H1 (cell line): Measurements from ENCODE around the gene PARD6A. TPM values are rescaled to one million over a fixed set of nuclear protein-coding genes. Genes with fewer than 3 reads are reported as not detected.

Experiments
- CTCF ChIA-PET: fragments of 300-600 bp; sonication (Branson Sonifier 250); formaldehyde crosslinking; loops from one replicate; lab custom pipeline; 2021; ENCODE audit not compliant: partially characterized antibody; lab: Charles Lee
- POLR2A ChIA-PET: fragments of 300-600 bp; sonication (Branson Sonifier 250); formaldehyde crosslinking; loops from one replicate; lab custom pipeline; 2021; ENCODE audit warnings: inconsistent platforms; ENCODE audit not compliant: partially characterized antibody; lab: Charles Lee
- DNase-seq, 2 experiments: peaks; one replicate each; pipeline versions ENCODE4 v3.0.0 to v3.0.0-alpha.2; 2010 to 2022; ENCODE audit warnings: low spot score in 2 of 2, low read depth in 1 of 2, mixed read lengths in 1 of 2
- FAIRE-seq: peaks from 2 replicates; lab custom pipeline; 2011; peaks lifted over from hg19 to GRCh38; lab: Jason Lieb, UNC
- H2AFZ ChIP-seq: 2 replicates; pipeline ENCODE4 v1.8.1; 2012; ENCODE audit warnings: low read length, inconsistent platforms
- H2AK5ac ChIP-seq: 2 replicates; pipeline ENCODE4 v1.6.1; 2013; ENCODE audit warnings: low read depth, low read length
- H2BK120ac ChIP-seq: replicated peaks from 2 replicates; pipeline ENCODE3; 2013; ENCODE audit warnings: low read depth, low read length, inconsistent platforms
- H2BK12ac ChIP-seq: 2 replicates; pipeline ENCODE4 v1.6.1; 2013; ENCODE audit warnings: low read depth, low read length
- H2BK15ac ChIP-seq: 2 replicates; pipeline ENCODE4 v1.6.1; 2013; ENCODE audit warnings: low read length
- H2BK20ac ChIP-seq: 2 replicates; pipeline ENCODE4 v1.6.1; 2013; ENCODE audit warnings: low read length
- H2BK5ac ChIP-seq: 2 replicates; pipeline ENCODE4 v1.6.1; 2013; ENCODE audit warnings: low read depth, low read length
- H3K14ac ChIP-seq: 2 replicates; pipeline ENCODE4 v1.6.1; 2013; ENCODE audit warnings: inconsistent platforms; ENCODE audit not compliant: insufficient read length
- H3K18ac ChIP-seq: 2 replicates; pipeline ENCODE4 v1.6.1; 2013; ENCODE audit warnings: low read length; ENCODE audit errors: extremely low read depth
- H3K23ac ChIP-seq: 2 replicates; pipeline ENCODE4 v1.6.1; 2013; ENCODE audit warnings: inconsistent platforms; ENCODE audit not compliant: insufficient read length
- H3K23me2 ChIP-seq: 2 replicates; pipeline ENCODE4 v1.6.1; 2013; ENCODE audit warnings: low read depth, low read length
- H3K27ac ChIP-seq: 2 replicates; pipeline ENCODE4 v1.6.1; 2011; ENCODE audit warnings: low read depth, low read length, inconsistent platforms
- H3K27me3 ChIP-seq, 4 experiments: replicated peaks in 1 of 4; 1 replicate in 1 of 4; 2 replicates in 3 of 4; pipeline versions ENCODE4 v1.6.1 to v1.8.1; 2011 to 2013; ENCODE audit warnings: low read length in 3 of 4, mild to moderate bottlenecking in 3 of 4, inconsistent platforms in 2 of 4, mixed read lengths in 2 of 4, moderate library complexity in 1 of 4; ENCODE audit not compliant: control insufficient read depth in 3 of 4, insufficient read depth in 3 of 4; ENCODE audit errors: extremely low read depth in 1 of 4
- H3K36me3 ChIP-seq, 4 experiments: 2 replicates each; pipeline versions ENCODE4 v1.6.1 to v1.8.1; 2011 to 2013; ENCODE audit warnings: mild to moderate bottlenecking in 4 of 4, low read length in 3 of 4, moderate library complexity in 2 of 4, control low read depth in 1 of 4, inconsistent platforms in 1 of 4; ENCODE audit not compliant: insufficient read depth in 4 of 4, control insufficient read depth in 2 of 4
- H3K4ac ChIP-seq: replicated peaks from 2 replicates; pipeline ENCODE3; 2013; ENCODE audit warnings: low read length, low read depth, mixed read lengths, inconsistent platforms; ENCODE audit not compliant: insufficient read length
- H3K4me1 ChIP-seq, 4 experiments: replicated peaks in 1 of 4; 1 replicate in 1 of 4; 2 replicates in 3 of 4; pipeline versions ENCODE4 v1.6.1 to v1.8.1; 2011 to 2013; ENCODE audit warnings: low read length in 3 of 4, inconsistent platforms in 2 of 4, mixed read lengths in 1 of 4; ENCODE audit not compliant: insufficient read depth in 4 of 4, control insufficient read depth in 3 of 4
- H3K4me2 ChIP-seq, 2 experiments: 2 replicates each; pipeline versions ENCODE4 v1.6.1 to v1.8.1; 2011 to 2013; ENCODE audit warnings: low read depth in 2 of 2, low read length in 2 of 2, control low read depth in 1 of 2, inconsistent platforms in 1 of 2, mild to moderate bottlenecking in 1 of 2; ENCODE audit not compliant: insufficient read depth in 1 of 2
- H3K4me3 ChIP-seq, 4 experiments: fragments of 200-600, 300-600 bp in 1 of 4; sonication (generic), shearing (Covaris generic), sonication (Bioruptor Twin) in 1 of 4; 2 replicates each; pipeline versions ENCODE4 v1.5.1 to v1.8.1; 2011 to 2016; ENCODE audit warnings: low read length in 4 of 4, low read depth in 3 of 4, control low read depth in 2 of 4, inconsistent platforms in 2 of 4, mild to moderate bottlenecking in 2 of 4, mixed read lengths in 1 of 4, moderate library complexity in 1 of 4; ENCODE audit not compliant: insufficient read depth in 2 of 4; ENCODE audit errors: extremely low read depth in 1 of 4
- H3K56ac ChIP-seq: replicated peaks from 2 replicates; pipeline ENCODE3; 2013; ENCODE audit warnings: low read depth, mild to moderate bottlenecking, mixed read lengths, low read length, inconsistent platforms; ENCODE audit not compliant: insufficient read length
- H3K79me1 ChIP-seq: 2 replicates; pipeline ENCODE4 v1.6.1; 2013; ENCODE audit warnings: low read depth, low read length, control low read depth
- H3K79me2 ChIP-seq, 2 experiments: 2 replicates each; pipeline versions ENCODE4 v1.6.1 to v1.8.1; 2012 to 2013; ENCODE audit warnings: low read length in 2 of 2, mild to moderate bottlenecking in 2 of 2, inconsistent platforms in 1 of 2; ENCODE audit not compliant: insufficient read depth in 2 of 2, control insufficient read depth in 1 of 2
- H3K9ac ChIP-seq, 4 experiments: replicated peaks in 1 of 4; 1 replicate in 1 of 4; 2 replicates in 3 of 4; pipeline versions ENCODE4 v1.6.1 to v1.8.1; 2011 to 2013; ENCODE audit warnings: low read depth in 3 of 4, low read length in 3 of 4, control low read depth in 2 of 4, mild to moderate bottlenecking in 2 of 4, moderate library complexity in 2 of 4, inconsistent platforms in 1 of 4; ENCODE audit errors: extremely low read depth in 1 of 4
- H3K9me3 ChIP-seq, 2 experiments: 2 replicates each; pipeline versions ENCODE4 v1.6.1 to v1.8.1; 2012 to 2013; ENCODE audit warnings: mild to moderate bottlenecking in 2 of 2, moderate library complexity in 2 of 2, control low read depth in 1 of 2, inconsistent platforms in 1 of 2, low read depth in 1 of 2, low read length in 1 of 2, mixed read lengths in 1 of 2; ENCODE audit not compliant: insufficient read depth in 2 of 2
- H4K20me1 ChIP-seq, 2 experiments: replicated peaks in 1 of 2; 2 replicates each; pipeline versions ENCODE3 to v1.8.1; 2011 to 2013; ENCODE audit warnings: inconsistent platforms in 2 of 2, low read length in 2 of 2, mild to moderate bottlenecking in 1 of 2; ENCODE audit not compliant: insufficient read depth in 2 of 2, control insufficient read depth in 1 of 2
- H4K5ac ChIP-seq: 2 replicates; pipeline ENCODE4 v1.6.1; 2013; ENCODE audit warnings: low read length, low read depth, mixed read lengths, inconsistent platforms; ENCODE audit not compliant: insufficient read length
- H4K8ac ChIP-seq: 2 replicates; pipeline ENCODE4 v1.8.0; 2013; ENCODE audit warnings: mild to moderate bottlenecking, moderate library complexity, low read length, inconsistent platforms; ENCODE audit not compliant: insufficient read depth; ENCODE audit errors: extremely low read depth
- H4K91ac ChIP-seq: replicated peaks from 2 replicates; pipeline ENCODE3; 2013; ENCODE audit warnings: low read length, mixed read lengths, inconsistent platforms; ENCODE audit not compliant: insufficient read length
- CTBP2 ChIP-seq: IDR thresholded peaks from 2 replicates; pipeline ENCODE4 v1.7.0; 2011; ENCODE audit warnings: borderline replicate concordance, mild to moderate bottlenecking, moderate library complexity, mixed read lengths, low read length; ENCODE audit not compliant: insufficient read depth, insufficient read length
- EZH2 ChIP-seq: fragments of 200-600 bp; sonication (generic); IDR thresholded peaks from 2 replicates; pipeline ENCODE4 v1.7.1; 2012; ENCODE audit warnings: low read depth, mild to moderate bottlenecking, moderate library complexity, low read length, inconsistent platforms; ENCODE audit not compliant: severe bottlenecking
- JUN ChIP-seq: IDR thresholded peaks from 2 replicates; pipeline ENCODE4 v1.6.1; 2011; ENCODE audit warnings: low read depth, mild to moderate bottlenecking, improper control_type of control experiment, low read length
- KDM1A ChIP-seq: fragments of 200-600, 300-600 bp; sonication (generic); IDR thresholded peaks from 2 replicates; pipeline ENCODE4 v1.7.1; 2016; ENCODE audit warnings: mild to moderate bottlenecking, low read length, borderline replicate concordance
- MAFK ChIP-seq: IDR thresholded peaks from 2 replicates; pipeline ENCODE4 v1.6.1; 2012; ENCODE audit warnings: low read depth, mild to moderate bottlenecking, improper control_type of control experiment, low read length
- RXRA ChIP-seq: IDR thresholded peaks from 2 replicates; pipeline ENCODE4 v1.6.1; 2011; ENCODE audit warnings: low read depth, mild to moderate bottlenecking, low read length, moderate library complexity; ENCODE audit not compliant: insufficient read depth
- SAP30 ChIP-seq: fragments of 300-600 bp; sonication (generic); IDR thresholded peaks from 2 replicates; pipeline ENCODE4 v1.7.1; 2012; ENCODE audit warnings: low read length, moderate library complexity, mild to moderate bottlenecking, inconsistent platforms; ENCODE audit not compliant: insufficient read depth, insufficient replicate concordance
- SP2 ChIP-seq: IDR thresholded peaks from 2 replicates; pipeline ENCODE4 v1.6.1; 2012; ENCODE audit warnings: mild to moderate bottlenecking, low read length, inconsistent platforms
- SP4 ChIP-seq: IDR thresholded peaks from 2 replicates; pipeline ENCODE4 v1.6.1; 2012; ENCODE audit warnings: low read length, inconsistent platforms
- TAF1 ChIP-seq: IDR thresholded peaks from 2 replicates; pipeline ENCODE4 v1.6.1; 2011; ENCODE audit warnings: mild to moderate bottlenecking, low read depth, low read length
- TBP ChIP-seq: IDR thresholded peaks from 2 replicates; pipeline ENCODE4 v1.6.1; 2011; ENCODE audit warnings: low read depth, low read length, improper control_type of control experiment
- TCF12 ChIP-seq: IDR thresholded peaks from 2 replicates; pipeline ENCODE4 v1.6.1; 2011; ENCODE audit warnings: low read depth, mild to moderate bottlenecking, low read length
- WGBS, 2 experiments: shearing (Covaris generic) in 1 of 2; methylation state at CpG; one replicate each; pipeline versions ENCODE4 v1.1.6 to v1.1.7; 2013 to 2015; ENCODE audit warnings: low lambda C conversion rate in 2 of 2, mixed read lengths in 2 of 2, inconsistent platforms in 1 of 2, low coverage in 1 of 2, missing lambda C conversion rate in 1 of 2; ENCODE audit not compliant: insufficient replicate concordance in 2 of 2, insufficient coverage in 1 of 2, insufficient read length in 1 of 2; ENCODE audit errors: extremely low coverage in 1 of 2, missing lambda C conversion rate in 1 of 2; 5-methylcytosine and 5-hydroxymethylcytosine counted together
- polyA plus RNA-seq, 7 experiments: library from polyadenylated mRNA; depleted of rRNA in 3 of 7; stranded (reverse) in 5 of 7; unstranded in 2 of 7; fragments of >200 nt in 5 of 7; fragments of 200-250 nt in 2 of 7; gene quantifications; 1 replicate in 5 of 7; 2 replicates in 1 of 7; 4 replicates in 1 of 7; pipeline versions ENCODE4 v1.2.1 to v1.2.3, GENCODE V29; 2011 to 2013; ENCODE audit warnings: missing spikeins in 2 of 7, mixed read lengths in 2 of 7
- total RNA-seq: library from RNA; stranded (reverse); fragmentation: NEBNext Ultra II Directional; extraction: Animal tissue kit (Norgen Biotek cat#: 25700); gene quantifications from 2 replicates; pipeline ENCODE4 v1.2.1, GENCODE V29; 2021
- TF ChIP-seq, protein P1 (sequence below): IDR thresholded peaks from 2 replicates; pipeline ENCODE4 v1.6.1; 2011; ENCODE audit warnings: low read depth, mild to moderate bottlenecking, low read length; ENCODE audit not compliant: insufficient read depth
- TF ChIP-seq, protein P2 (sequence below): IDR thresholded peaks from 2 replicates; pipeline ENCODE4 v1.6.1; 2012; ENCODE audit warnings: inconsistent platforms

The PARD6A gene
- total and polyA plus RNA-seq, 2 of the 8 experiments (the other 6 are each of a cell fraction or from before 2014, with no cell fraction given) = 15.1 to 21.8 TPM

DNA sequence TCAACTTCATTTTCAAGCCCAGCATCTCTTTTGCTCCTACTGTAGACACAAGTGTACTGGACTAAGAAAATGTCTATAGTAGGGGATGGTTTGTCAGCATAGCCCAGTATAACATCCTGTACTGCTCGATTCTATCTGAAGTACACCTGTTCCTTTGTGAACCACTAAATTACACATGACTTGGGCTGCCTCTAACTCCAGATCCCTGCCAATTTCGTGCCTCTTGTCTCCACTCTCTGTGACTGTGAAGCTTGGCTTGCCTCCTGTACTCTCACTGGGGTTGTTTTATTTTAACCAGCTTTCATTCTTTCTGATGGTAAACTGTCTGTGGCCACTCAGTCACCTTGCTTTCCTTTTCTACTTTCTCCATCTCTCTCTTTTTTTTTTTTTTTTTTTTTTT is 33.9 kb downstream of the PARD6A start:
- Histone ChIP-seq H3K4me1 (no peaks in the 10 kb centered on the region), H3K27me3 (no peaks in the 10 kb centered on the region), H4K91ac (no peak overlapping the region), H3K14ac (no peak overlapping the region), H2AK5ac (no peak overlapping the region), H3K18ac (no peak overlapping the region), H2BK15ac (no peak overlapping the region), H2BK20ac (no peak overlapping the region), H3K9ac (no peak overlapping the region), H3K79me1 (peaks cover 7% of the 10 kb centered on the region; the same call in 1 of the 2 replicates), H2BK5ac (no peak overlapping the region), H2AFZ (no peak overlapping the region), H3K36me3 (peaks cover 0 to 3% (median 0%) of the 10 kb centered on the region in 4 experiments; a peak in 1 of 8 replicates), H3K4me2 (no peak overlapping the region), H3K4ac (no peak overlapping the region), H2BK120ac (no peak overlapping the region), H3K23me2 (no peaks in the 10 kb centered on the region), H3K4me3 (no peak overlapping the region), H3K79me2 (peaks cover 0 to 4% of the 10 kb centered on the region in 2 experiments; a peak in 1 of 4 replicates), H4K20me1 (peaks cover 0 to 5% of the 10 kb centered on the region in 2 experiments), H3K56ac (no peak overlapping the region), H4K5ac (no peak overlapping the region), H4K8ac (no peak overlapping the region), H3K9me3 (peaks cover 0 to 4% of the 10 kb centered on the region in 2 experiments; a peak in 1 of 4 replicates), H3K23ac (no peak overlapping the region), H2BK12ac (no peak overlapping the region), H3K27ac (no peak overlapping the region)
- ChIA-PET CTCF (interaction anchor here (0.8 to 4.0 kb wide), 4 partner anchors 20 to 173 kb away, joined by 4 to 15 read pairs (median 5); no protein-coding TSS in a partner anchor), POLR2A (no interaction called here)
- DNase-seq (no peak), FAIRE-seq (no peak)
- WGBS, 2 experiments = 88% methylated on average over 2 of the region's 2 CpGs; no CpG with 5 or more reads in 1 of the 2 experiments
- TF ChIP-seq, protein P1, sequence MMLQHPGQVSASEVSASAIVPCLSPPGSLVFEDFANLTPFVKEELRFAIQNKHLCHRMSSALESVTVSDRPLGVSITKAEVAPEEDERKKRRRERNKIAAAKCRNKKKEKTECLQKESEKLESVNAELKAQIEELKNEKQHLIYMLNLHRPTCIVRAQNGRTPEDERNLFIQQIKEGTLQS = no peak
- no peak for TF ChIP-seq CTBP2
- TF ChIP-seq TAF1 = no peak
- TF ChIP-seq, protein P2, sequence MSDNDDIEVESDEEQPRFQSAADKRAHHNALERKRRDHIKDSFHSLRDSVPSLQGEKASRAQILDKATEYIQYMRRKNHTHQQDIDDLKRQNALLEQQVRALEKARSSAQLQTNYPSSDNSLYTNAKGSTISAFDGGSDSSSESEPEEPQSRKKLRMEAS = no peak
- TF ChIP-seq TCF12 = no peak
- TF ChIP-seq TBP = no peak
- no peak for TF ChIP-seq SAP30
- TF ChIP-seq SP2 = no peak
- TF ChIP-seq SP4 = no peak
- TF ChIP-seq RXRA = no peak
- no peak for TF ChIP-seq MAFK
- TF ChIP-seq KDM1A = no peak
- TF ChIP-seq EZH2 = no peak
- TF ChIP-seq JUN = no peak
